ENCODE results near the gene ITCH. TPM values are rescaled to one million over a fixed set of nuclear protein-coding genes. Genes with fewer than 3 reads are reported as not detected.

Gene ITCH
- total and polyA plus RNA-seq, 2 of the 8 experiments (the other 6 are each of a cell fraction or from before 2014, with no cell fraction given), result 3.9 to 45.2 TPM

DNA sequence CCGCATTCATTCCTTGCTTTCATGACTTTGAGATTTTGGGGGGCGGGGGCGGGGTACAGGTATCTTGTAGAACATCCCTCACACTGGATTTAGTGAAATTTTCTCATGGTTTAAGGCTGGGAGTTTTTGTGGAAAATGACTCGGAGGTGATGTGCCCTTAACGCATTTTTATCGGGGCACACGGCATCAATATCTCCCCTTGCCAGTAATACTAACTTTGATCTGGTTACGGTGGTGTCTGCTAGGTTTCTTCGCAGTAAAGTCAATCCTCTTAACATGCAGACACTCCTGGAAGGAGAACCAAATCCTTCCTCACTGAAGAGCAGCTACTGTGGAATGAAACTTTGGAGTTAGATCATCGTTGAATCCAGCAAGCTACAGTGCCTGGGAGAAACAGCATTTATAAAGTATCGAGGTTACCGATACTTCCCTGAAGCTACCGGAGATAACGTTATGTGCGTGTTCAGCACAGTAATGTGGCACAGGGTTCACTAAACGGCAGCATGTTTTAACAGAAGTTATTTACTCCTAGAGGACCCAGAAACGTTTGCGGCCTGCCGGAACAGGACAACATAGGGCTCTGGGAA lies 151.9 kb downstream of the ITCH start:
- H3K79me1 ChIP-seq (ENCODE audit: low read depth, low read length), result no peaks in the 10 kb centered on the region
- TF ChIP-seq SAP30 (IDR thresholded peaks at IDR 0.05; ENCODE audit: insufficient read depth, insufficient replicate concordance, low read length), result no peak
- TF ChIP-seq SIX5 (IDR thresholded peaks at IDR 0.05; ENCODE audit: low read depth, low read length), result no peak
- TF ChIP-seq BRCA1 (IDR thresholded peaks at IDR 0.05; ENCODE audit: low read depth, low read length), result no peak
- no peak for TF ChIP-seq BACH1 (IDR thresholded peaks at IDR 0.05; ENCODE audit: low read length)
- H3K4me1 ChIP-seq (replicated peaks in 1 of 4; ENCODE audit: control insufficient read depth in 3 of 4, insufficient read depth in 4 of 4, low read length in 3 of 4), result peaks cover 0 to 3% (median 3%) of the 10 kb centered on the region in 4 experiments; a peak in 3 of 7 replicates
- no peak overlapping the region for H3K4ac ChIP-seq (replicated peaks; ENCODE audit: insufficient read length, low read depth, low read length)
- H4K5ac ChIP-seq (ENCODE audit: insufficient read length, low read depth, low read length), result no peak overlapping the region
- H3K56ac ChIP-seq (replicated peaks; ENCODE audit: insufficient read length, low read depth, low read length), result no peak overlapping the region
- H3K18ac ChIP-seq (ENCODE audit: extremely low read depth, low read length), result no peak overlapping the region; the same call in 1 of the 2 replicates
- H3K79me2 ChIP-seq (ENCODE audit: control insufficient read depth in 1 of 2, insufficient read depth in 2 of 2, low read length in 2 of 2), result peaks cover 0 to 33% of the 10 kb centered on the region in 2 experiments; a peak in 3 of 4 replicates
- peaks cover 0 to under 1% (median 0%) of the 10 kb centered on the region in 4 experiments; a peak in 2 of 8 replicates for H3K36me3 ChIP-seq (ENCODE audit: control insufficient read depth in 2 of 4, insufficient read depth in 4 of 4, low read length in 3 of 4)
- no peak overlapping the region for H4K91ac ChIP-seq (replicated peaks; ENCODE audit: insufficient read length, low read length)
- H4K20me1 ChIP-seq (replicated peaks in 1 of 2; ENCODE audit: control insufficient read depth in 1 of 2, insufficient read depth in 2 of 2, low read length in 2 of 2), result peaks cover 3 to 5% of the 10 kb centered on the region in 2 experiments
- no peak overlapping the region for H2BK15ac ChIP-seq (ENCODE audit: low read length)
- H2AK5ac ChIP-seq (ENCODE audit: low read depth, low read length), result no peak overlapping the region
- H2BK5ac ChIP-seq (ENCODE audit: low read depth, low read length), result no peak overlapping the region
- no peak overlapping the region for H2BK12ac ChIP-seq (ENCODE audit: low read depth, low read length)
- H3K14ac ChIP-seq (ENCODE audit: insufficient read length), result no peak overlapping the region
- DNase-seq (ENCODE audit: low read depth in 1 of 2, low spot score in 2 of 2), result no peak
- ChIA-PET POLR2A (ENCODE audit: partially characterized antibody) (interaction anchor here (0.5 to 3.3 kb wide), 9 partner anchors 10 to 216 kb away, joined by 3 to 15 read pairs (median 4); partner anchors contain the start of genes AHCY and ITCH), CTCF (ENCODE audit: partially characterized antibody) (interaction anchor here (0.9 to 4.7 kb wide), 6 partner anchors 16 to 326 kb away, joined by 3 to 25 read pairs (median 3); no protein-coding TSS in a partner anchor)
- H3K27me3 ChIP-seq (replicated peaks in 1 of 4; ENCODE audit: control insufficient read depth in 3 of 4, extremely low read depth in 1 of 4, insufficient read depth in 3 of 4, low read length in 3 of 4), result no peaks in the 10 kb centered on the region
- H3K4me3 ChIP-seq (ENCODE audit: extremely low read depth in 1 of 4, insufficient read depth in 2 of 4, low read depth in 3 of 4, low read length in 4 of 4), result peak overlapping the region; percentile 77 to 87 (median 82); a peak in 7 of 8 replicates
- no peak for FAIRE-seq
- no peak overlapping the region for H4K8ac ChIP-seq (ENCODE audit: extremely low read depth, insufficient read depth, low read length)
- H3K23ac ChIP-seq (ENCODE audit: insufficient read length), result no peak overlapping the region
- 52% methylated on average over 19 of the region's 19 CpGs; no CpG with 5 or more reads in 1 of the 2 experiments for WGBS, 2 experiments (ENCODE audit: extremely low coverage in 1 of 2, insufficient coverage in 1 of 2, insufficient read length in 1 of 2, insufficient replicate concordance in 2 of 2, low coverage in 1 of 2, low lambda C conversion rate in 2 of 2, missing lambda C conversion rate in 1 of 2)
- peak overlapping the region in 3 of 4 experiments; percentile 41 to 43 (median 43); a peak in 4 of 7 replicates for H3K9ac ChIP-seq (replicated peaks in 1 of 4; ENCODE audit: extremely low read depth in 1 of 4, low read depth in 3 of 4, low read length in 3 of 4)
- H2BK20ac ChIP-seq (ENCODE audit: low read length), result no peak overlapping the region
- H3K9me3 ChIP-seq (ENCODE audit: insufficient read depth in 2 of 2, low read depth in 1 of 2, low read length in 1 of 2), result no peaks in the 10 kb centered on the region
- H3K27ac ChIP-seq (ENCODE audit: low read depth, low read length), result no peak overlapping the region
- no peak overlapping the region for H2BK120ac ChIP-seq (replicated peaks; ENCODE audit: low read depth, low read length)
- H3K23me2 ChIP-seq (ENCODE audit: low read depth, low read length), result peaks cover 10% of the 10 kb centered on the region
- peak overlapping the region; percentile 77 to 81 for H3K4me2 ChIP-seq (ENCODE audit: insufficient read depth in 1 of 2, low read depth in 2 of 2, low read length in 2 of 2)
- peak overlapping the region; percentile 4; the same call in 1 of the 2 replicates for H2AFZ ChIP-seq (ENCODE audit: low read length)
